Right lobe of liver (tissue), 4 donors: ENCODE results near the gene COL17A1.

Source experiments
- CTCF ChIP-seq, 4 donors: fragments of 200-600 bp in 3 of 4; fragments of 450-650 bp in 1 of 4; IDR thresholded peaks; one replicate each; pipeline versions ENCODE4 v1.5.1 to v1.8.0; 2016 to 2022; ENCODE audit warnings: antibody characterized with exemption in 4 of 4, mild to moderate bottlenecking in 2 of 4
- POLR2A ChIP-seq: fragments of 450-650 bp; IDR thresholded peaks from one replicate; pipeline ENCODE4 v1.6.1; 2017; ENCODE audit warnings: antibody characterized with exemption, mild to moderate bottlenecking
- donor health status: DM: no; HTN: no; CAD: no.
- donor health status: DM: no; HTN: no; CAD: no.
- donor health status: DM: no; HTN: yes; CAD: no.

- peak; percentile 33 to 43 (median 37) for TF ChIP-seq CTCF (IDR thresholded peaks at IDR 0.05)
- TF ChIP-seq POLR2A: no peak
These were observed 37.7 kb upstream of the COL17A1 start for GRCh38 chr10:104123397-104123796.
